Eye (tissue), 1 donor: ENCODE results near the gene HTRA2.
A peak's percentile ranks its signal among the peaks of the same experiment; 100 is the strongest.

Source experiments
- DNase-seq: peaks from one replicate; pipeline ENCODE4 v3.0.0-alpha.2; 2015

Gene HTRA2

GRCh38 chr2:74516650-74517049 is 13.1 kb upstream of the HTRA2 start:
- DNase-seq: no peak

DNA sequence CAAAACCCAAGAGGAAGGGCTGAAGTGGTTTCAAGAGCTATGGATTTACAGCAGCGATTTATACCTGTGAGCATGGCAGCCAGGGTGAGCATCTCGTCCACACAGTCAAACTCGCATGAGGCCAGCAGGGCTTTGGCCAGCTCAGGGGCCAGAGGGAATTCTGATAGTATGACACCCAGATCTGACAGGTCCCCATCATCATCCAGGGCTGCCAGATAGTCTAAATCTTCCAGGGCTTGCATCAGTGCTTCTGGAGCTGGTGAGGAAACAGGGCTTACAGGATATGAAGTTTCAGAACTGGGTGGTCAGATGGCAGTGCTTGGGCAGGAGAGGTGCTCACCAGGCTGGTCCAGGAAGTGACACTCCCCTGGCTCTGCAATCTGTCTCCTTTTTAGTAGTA is 7.2 kb upstream of the HTRA2 start:
- no peak for DNase-seq

- no peak for DNase-seq
Observed at GRCh38 chr2:74524005-74524404, 5.7 kb upstream of the HTRA2 start.

DNA sequence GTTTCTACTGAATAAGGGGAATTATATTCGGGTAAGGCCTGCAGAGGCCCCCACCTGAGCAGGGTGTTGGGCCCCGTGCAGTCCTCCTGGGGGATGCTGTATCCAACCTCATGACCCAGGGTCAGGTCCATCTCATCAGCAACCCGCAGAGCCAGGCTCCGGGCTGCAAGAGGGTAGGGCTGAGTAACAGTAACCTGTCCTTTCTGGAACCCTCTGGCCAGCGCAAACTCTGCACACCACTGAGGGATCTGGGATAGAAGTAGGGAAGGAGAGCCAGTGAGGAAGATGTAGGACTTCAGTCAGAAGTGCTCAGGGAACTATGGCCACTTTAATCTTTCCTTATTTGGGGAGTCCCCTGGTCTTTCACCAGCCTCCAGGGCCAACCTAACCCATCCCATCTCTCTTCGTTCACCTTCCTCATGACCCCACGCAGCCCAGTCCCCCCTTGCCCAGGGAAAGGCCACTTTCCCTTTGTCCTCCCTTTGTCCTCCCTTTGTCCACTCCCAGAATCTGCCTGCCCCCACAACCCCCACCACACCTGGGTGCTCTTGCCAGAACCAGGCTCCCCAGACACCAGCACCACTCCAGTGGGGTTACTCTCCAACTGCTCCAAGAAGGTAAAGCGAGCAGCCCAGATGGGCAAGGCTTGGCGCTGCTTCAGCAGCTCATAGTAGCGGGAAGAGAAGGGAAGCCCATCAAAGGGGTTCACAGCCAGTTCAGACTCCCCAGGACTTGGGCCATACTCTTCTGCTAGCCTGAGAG is 4.6 kb upstream of the HTRA2 start:
- DNase-seq: no peak

DNA sequence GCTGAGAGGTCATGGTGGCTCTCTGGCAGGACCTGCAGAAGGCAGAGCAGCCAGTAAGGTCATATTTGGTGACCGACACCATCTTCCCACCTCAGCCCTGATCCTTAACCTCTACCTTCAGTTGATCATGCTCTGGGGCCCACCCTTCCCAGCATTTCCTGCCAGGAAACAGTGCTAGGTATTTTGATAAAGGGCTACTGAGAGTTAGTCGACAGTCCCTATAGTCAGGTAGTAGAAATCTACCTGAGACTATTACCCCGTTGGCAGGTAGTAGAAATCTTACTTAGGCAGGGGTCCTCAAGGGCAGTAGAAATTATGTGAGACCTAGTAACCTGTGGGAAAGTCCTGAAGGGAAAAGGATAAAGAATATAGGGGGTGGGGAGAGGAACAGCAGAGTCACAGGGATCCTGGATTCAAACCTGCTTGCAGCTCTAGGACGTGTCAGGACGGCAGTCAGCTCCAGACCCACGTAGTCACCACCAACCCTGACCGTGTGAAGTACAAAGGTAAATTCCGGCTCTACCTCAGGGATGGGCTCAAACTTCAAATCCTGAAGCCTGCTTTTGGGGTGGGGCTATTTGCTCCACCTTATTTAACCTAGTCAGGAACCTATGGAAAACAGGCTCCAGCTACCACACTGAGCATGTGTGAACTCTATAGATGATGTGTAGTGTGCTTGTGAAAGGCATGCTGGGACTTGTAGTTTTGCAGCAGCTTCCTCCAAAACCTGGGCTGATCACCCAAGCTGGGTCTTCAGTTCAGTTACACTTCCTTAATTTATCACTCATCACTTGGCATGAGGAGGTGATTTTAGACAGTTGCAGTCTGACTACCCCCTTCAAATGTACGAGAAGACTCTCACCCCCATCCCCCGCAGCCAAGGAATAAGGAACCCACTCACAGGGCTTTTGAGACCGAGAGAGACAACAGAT is 3.8 kb upstream of the HTRA2 start, which contains the start of gene DQX1:
Gene DQX1 (minus strand): TSS at position 515 of the 932 bp plus-strand sequence. CDS start 502 bp downstream, at position 13.
- DNase-seq: peak; percentile 46

- no peak for DNase-seq
Observed at GRCh38 chr2:74526649-74527230, 3.0 kb upstream of the HTRA2 start.

GRCh38 chr2:74527741-74528140 is 2.0 kb upstream of the HTRA2 start:
- DNase-seq: no peak

DNA sequence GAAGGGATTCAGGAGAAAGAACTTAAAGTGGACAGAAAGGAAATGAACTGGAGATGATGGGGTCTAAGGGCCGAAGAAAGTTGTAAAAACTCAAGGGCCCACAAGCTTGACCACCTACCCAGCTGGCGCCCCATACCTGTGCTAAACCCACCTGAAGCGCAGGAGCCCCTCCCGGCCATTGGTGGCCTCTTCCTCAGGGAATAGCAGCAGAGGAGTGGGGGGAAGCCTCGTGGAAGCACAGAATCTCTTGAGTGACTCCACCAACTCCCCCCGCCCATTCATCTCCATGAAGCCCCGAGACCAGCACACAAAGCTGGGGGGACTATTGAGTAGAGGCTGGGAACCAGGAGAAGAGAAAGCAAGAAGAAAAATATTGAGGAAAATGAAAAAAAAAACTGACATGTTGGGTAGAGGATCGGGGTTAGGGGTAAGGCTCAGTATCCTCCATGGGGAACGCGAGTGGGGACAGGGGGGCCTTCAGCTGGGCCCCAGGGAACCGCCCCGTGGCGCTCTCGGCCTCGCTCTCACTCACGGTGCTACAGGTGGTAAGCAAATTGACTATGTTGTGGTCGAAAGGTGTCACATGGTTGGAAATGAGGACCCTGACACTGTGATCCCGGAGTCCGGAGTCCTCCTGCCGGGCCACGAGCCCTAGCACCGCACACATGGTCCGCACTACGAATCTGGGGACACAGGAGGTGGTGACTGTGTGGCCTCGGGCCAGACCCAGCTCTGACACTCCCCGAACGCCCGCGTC is 955 bp upstream of the HTRA2 start:
- DNase-seq: no peak

DNA sequence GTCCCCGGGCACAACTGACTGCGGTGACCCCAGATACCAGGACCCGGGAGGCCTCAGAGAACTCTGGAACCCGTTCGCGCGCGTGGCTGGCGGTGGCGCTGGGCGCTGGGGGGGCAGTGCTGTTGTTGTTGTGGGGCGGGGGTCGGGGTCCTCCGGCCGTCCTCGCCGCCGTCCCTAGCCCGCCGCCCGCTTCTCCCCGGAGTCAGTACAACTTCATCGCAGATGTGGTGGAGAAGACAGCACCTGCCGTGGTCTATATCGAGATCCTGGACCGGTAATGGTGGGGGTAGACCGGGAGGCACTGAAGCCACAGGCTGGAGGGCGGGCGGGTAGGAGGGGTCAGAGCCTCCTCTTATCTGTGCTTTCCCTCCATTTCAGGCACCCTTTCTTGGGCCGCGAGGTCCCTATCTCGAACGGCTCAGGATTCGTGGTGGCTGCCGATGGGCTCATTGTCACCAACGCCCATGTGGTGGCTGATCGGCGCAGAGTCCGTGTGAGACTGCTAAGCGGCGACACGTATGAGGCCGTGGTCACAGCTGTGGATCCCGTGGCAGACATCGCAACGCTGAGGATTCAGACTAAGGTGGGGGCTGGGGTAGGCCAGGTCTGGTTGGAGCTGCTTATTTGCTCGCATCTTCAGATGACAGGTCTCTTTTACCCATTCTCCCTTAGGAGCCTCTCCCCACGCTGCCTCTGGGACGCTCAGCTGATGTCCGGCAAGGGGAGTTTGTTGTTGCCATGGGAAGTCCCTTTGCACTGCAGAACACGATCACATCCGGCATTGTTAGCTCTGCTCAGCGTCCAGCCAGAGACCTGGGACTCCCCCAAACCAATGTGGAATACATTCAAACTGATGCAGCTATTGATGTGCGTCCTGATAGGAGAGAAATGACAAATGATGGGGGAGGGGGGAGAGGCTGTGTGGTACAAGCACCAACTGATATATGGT is 780 bp downstream of the HTRA2 start:
- peak; percentile 65 for DNase-seq

- no peak for DNase-seq
Observed at GRCh38 chr2:74531666-74532065, 1.9 kb downstream of the HTRA2 start.

DNA sequence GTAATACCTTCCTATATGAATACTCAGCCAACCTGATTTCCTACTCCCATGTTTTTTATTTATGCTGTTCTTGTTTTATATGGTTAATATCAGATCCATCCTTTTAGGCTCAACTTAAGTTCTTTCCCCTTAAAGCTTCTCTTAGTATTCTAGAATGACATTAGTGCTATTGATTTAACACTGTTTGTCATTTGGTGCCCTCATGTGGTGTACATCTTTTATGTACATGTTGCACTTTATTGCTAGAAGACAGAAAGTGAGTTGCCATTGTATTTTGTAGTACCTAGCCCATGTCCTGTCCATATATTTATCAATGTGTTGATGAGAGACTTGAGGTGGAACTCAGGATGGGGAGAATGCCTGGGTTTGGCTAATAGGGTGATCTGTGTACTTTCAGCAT is 2.5 kb downstream of the HTRA2 start:
- DNase-seq: no peak

DNA sequence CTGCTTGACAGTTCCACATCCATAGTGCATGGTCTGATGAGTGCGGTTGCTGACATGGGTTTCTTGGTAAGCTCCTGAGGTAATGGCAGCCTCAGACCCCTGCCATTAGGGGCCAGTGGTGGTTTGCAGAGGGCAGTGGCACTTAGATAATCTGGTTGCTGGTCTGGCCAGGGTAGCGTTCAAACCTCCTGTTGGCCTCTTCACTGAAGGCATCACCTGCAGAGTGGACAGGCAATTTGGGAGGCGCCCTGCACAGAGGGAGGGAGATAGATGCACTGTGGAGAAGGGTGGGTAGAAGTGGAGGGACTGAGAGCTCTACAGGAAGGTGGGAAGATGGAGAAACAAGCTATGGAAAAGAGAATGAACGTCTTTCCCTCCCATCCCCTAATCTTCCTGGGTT is 3.7 kb downstream of the HTRA2 start:
- no peak for DNase-seq

DNA sequence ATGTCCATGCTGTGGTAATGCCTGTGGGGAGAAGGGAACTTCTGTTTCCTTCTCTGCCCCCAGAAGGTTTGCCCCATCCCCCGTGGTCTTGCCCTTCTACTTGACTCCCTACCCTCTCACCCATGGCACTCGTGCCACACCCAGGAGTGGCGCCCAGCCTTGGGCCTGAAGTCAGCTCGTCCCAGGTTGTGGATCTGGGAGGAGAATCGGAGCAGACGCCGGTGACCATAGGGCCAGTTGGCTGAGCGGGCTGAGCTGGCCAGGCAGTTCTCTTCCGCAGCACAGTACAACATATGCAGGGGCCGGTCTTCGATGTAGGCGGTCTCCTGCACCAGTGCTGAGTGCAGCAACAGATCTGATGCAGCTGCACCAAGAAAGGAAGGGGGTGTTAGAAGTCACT is 4.7 kb downstream of the HTRA2 start:
- no peak for DNase-seq

GRCh38 chr2:74535440-74535965 is 5.8 kb downstream of the HTRA2 start:
- DNase-seq: no peak

DNA sequence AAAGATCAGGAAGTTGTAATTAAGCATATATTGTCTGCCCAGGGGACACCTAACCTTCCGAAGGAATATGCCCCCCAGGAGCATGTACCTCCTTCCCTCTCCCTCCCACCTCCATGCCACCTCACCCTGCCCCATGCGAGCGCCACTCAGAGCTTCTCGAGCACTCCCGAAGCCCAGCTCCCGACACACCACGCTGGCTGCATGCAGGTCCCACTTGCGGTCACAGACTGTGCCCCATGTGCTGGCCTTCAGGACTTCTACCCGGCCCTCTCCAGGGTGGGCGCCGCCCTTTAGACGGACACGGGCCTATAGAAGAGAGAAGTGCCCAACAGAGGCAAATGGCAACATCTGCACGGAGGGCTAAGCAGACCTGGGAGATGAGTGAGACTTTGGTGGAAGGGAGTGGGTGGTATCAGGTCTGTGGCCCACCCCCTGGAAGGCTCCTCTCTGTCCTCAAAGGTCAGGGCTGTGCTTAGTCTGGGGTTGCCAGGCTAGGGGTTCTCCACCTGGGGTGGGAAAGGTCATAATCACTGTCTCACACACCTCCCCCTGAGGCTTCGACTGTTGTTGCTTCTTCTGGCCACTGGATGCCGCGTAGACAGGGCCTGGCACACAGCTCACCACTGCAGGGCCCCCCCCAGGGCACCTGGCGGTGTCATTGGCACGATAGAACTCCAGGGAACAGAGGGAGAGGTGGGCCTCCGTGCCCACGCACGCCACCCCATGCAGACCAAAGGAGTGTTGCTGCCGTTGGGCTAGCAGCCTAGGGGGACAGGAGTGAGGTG is 6.6 kb downstream of the HTRA2 start:
- DNase-seq: no peak

DNA sequence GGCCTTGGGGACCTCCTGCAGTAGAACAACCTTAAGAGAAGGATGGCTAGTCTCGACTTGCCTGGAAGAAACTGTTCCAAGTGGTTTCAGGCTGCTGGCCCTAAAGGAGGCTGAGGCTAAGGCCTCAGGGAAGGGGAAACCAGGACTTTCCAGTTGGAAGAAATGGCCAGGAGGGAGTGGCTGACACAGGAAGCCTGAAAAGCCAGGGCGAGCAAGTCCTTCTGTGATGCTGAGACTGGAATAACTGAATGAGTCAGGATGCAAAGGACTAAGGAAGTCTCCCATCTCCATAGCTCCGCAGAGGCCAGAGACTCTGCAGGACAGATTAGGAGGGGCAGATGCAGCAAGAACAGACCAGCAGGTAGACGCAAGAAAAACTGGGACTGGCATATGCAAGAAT is 7.4 kb downstream of the HTRA2 start:
- no peak for DNase-seq

DNA sequence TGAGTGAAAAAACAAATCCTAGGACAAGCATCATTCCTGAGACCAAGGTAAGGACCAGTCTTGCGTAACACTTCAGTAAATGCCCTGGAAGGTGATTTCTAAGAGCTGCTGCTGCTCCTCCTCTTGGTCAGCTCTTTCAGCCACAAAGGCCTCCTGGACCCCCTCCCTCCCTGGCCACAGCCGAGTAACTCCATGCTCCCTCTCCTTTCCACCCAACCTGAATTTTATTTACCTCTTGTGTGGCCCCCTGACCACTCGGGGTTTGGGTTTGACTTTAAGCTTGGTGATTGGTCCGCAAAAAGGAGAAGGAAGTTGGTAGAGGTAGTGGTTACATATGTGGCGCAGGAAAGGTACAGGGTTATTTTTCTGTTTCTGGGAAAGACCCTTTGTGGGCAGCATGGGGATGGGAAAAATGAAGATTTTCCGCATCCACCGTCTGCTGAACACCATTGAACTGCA is 9.2 kb downstream of the HTRA2 start:
- no peak for DNase-seq

DNA sequence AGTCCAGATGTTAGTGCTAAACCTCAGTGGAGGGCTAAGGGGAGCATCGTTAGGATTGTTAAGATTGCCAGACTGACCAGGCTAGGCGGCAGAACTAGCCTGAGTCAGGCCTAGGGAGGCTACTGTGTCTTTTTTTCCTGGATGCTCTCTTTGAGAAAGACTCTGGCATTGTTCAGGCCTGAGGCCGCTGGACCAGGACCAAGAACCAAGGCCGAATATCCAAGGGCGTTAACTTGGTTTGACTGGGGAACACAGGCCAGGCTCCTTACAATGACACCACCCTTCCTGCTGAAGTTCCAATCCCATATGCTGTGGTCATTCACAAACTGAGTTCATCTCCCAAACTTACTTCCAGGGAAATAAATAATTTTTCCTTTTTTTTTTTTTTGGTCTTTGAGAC is 10.6 kb downstream of the HTRA2 start:
- no peak for DNase-seq

DNA sequence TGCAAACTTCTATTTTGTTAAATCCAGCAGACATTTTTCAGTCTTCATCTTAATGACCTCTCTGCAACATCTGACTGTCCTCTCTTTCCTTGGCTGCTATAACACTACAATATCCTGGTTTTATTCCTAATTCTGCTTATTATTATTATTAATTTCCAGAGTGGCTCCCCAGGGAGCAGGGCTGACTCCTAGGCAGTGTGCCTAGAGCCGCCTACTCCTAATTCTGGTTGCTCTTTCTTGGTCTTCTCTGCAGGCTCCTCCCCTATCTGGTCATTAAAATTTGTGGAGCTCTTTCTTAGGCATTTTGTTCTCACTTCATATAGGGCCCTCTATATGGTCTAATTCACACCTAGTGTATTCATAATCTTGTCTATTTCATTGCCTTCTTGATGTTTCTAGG is 13.2 kb downstream of the HTRA2 start:
- DNase-seq: no peak

DNA sequence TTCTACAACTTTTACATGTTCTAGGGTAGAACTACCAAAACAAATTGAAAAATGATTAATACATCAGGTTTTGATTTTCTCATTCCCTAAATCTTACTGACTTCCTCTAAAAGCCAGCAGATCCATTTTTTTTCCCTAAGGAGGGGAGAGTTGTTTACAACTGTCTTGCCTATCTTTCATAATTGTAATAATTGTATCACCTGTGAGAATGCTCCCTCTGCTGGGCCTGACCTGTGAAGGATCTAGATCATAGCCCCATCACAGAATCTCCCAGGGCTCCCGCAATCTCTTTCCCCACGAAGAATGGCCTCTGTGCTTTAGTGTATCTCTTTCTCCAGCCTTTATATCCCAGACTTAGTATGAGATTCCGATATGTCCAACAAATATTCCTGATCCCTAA is 14.9 kb downstream of the HTRA2 start:
- DNase-seq: no peak
